Omental fat pad (tissue), 4 donors: ENCODE measurements around the gene SLC10A2. TPM values are rescaled to one million over a fixed set of nuclear protein-coding genes. Genes with fewer than 3 reads are reported as not detected.

Source experiments
- ATAC-seq: fragments of 150-250 bp; one replicate; pipeline ENCODE4 v1.9.1; 2016; ENCODE audit warnings: mild to moderate bottlenecking, moderate library complexity; ENCODE audit not compliant: low FRiP score
- DNase-seq: peaks from one replicate; pipeline ENCODE4 v3.0.0-alpha.2; 2019; ENCODE audit warnings: low spot score
- CTCF ChIP-seq, 3 donors: fragments of 450-650 bp; IDR thresholded peaks; one replicate each; pipeline ENCODE4 v1.5.1; 2016 to 2017; ENCODE audit warnings: antibody characterized with exemption in 3 of 3, mild to moderate bottlenecking in 3 of 3, moderate library complexity in 2 of 3
- total RNA-seq, 4 donors: library from RNA; depleted of rRNA; stranded (reverse); fragments of >200 nt; gene quantifications; one replicate each; pipeline ENCODE4 v1.1.0, GENCODE V29; 2016

SLC10A2 gene
- total RNA-seq, 4 donors from 2014 or later: not detected

GRCh38 chr13:103007427-103007762 is 58.8 kb downstream of the SLC10A2 start:
- DNase-seq (no peak), ATAC-seq (no peak)
- TF ChIP-seq CTCF (IDR thresholded peaks at IDR 0.05): no peak

DNA sequence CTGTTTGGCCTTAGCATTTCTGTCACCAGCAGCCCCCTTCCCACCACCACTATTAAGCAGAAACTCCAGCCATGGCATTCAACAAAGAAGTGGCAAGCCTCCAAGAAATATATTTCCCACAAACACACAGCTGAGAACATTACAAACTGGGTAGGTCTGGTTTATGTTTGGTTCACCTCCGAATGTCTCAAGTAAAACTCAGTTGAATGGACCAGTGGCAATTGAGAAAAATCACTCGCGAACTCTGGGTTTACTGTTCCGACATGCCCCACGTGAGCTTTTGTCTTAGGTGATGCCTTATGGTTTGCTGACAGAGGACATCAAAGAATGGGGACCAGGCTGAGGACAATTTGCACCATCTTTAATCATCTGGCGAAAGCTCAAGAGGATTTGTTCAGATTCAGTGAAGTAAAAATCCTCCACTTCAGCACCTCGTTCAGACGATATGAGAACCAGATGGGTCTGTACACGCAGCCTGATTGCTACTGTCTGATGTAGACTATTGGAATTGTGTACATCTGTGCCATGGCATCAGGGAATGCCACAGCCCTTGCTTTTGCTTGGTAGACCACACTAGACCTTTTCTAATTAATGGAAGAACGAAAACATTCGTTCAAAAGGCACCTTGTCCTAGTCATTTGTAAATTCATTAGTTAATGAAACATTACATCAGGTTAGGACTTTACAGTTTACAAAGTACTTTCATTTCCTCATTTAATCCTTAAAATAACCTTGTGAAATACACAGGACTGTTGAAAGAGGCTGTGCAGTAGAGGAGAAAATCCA is 59.4 kb downstream of the SLC10A2 start:
- no peak for TF ChIP-seq CTCF (IDR thresholded peaks at IDR 0.05)
- ATAC-seq: no peak
- DNase-seq: no peak

- no peak for ATAC-seq
- TF ChIP-seq CTCF (IDR thresholded peaks at IDR 0.05): no peak
- DNase-seq: no peak
These were observed 61.4 kb downstream of the SLC10A2 start for GRCh38 chr13:103004661-103005345.

DNA sequence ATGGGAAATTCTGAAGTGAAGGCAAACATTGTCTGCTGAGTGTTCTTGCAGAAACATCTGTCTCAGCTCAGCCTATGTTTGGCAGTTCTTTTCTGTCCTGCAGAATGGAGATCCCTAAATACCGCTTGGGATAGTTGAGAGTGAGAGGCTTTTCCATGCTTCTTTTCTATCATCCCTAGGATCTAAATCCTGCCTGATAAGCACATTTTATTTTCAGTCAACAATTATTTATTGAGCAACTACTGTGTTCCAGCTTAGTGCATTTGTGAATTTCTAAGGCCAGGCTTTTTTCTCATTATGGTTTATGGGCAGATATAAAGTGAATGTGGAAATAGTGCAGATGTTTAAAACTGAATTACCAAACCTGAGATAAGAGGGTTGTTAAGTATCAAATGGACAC is 62.6 kb downstream of the SLC10A2 start:
- ATAC-seq: no peak
- TF ChIP-seq CTCF (IDR thresholded peaks at IDR 0.05): no peak
- no peak for DNase-seq

- ATAC-seq (no peak), DNase-seq (no peak)
- TF ChIP-seq CTCF (IDR thresholded peaks at IDR 0.05): no peak
These were observed 63.9 kb downstream of the SLC10A2 start for GRCh38 chr13:103002279-103002678.

- ATAC-seq (no peak), DNase-seq (no peak)
- TF ChIP-seq CTCF (IDR thresholded peaks at IDR 0.05): no peak
These were observed 66.1 kb downstream of the SLC10A2 start for GRCh38 chr13:103000157-103000556.

- no peak for ATAC-seq
- no peak for TF ChIP-seq CTCF (IDR thresholded peaks at IDR 0.05)
- no peak for DNase-seq
These were observed 66.7 kb downstream of the SLC10A2 start for GRCh38 chr13:102999499-102999898.
